ENCODE results near the gene TLR7.

TLR7 gene

DNA sequence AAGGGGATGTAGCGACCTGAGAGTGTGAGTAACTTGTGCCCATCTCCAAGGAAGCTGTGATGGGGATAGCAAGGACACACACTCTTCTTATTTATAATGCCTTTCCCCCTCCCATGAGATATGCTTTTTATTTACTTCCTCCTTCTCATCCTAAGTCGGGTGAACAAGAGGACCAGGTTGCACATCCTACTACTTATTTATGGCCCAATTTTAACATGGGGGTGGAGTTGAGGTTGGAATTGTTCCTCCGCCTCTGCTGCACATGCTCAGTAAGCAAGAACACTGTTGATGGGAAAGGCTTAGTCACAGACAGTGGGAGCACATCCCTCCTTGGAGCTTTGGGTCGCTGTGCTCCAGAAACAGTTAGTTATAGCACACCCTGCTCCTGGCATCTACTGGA is 24.3 kb downstream of the TLR7 start:
- ChIA-PET POLR2A (no interaction called here), CTCF (no interaction called here)
- TF ChIP-seq LEF1 (IDR thresholded peaks at IDR 0.05; ENCODE audit: borderline replicate concordance) (no peak), NFRKB (IDR thresholded peaks at IDR 0.05) (no peak), ARNT (IDR thresholded peaks at IDR 0.05) (no peak), ELF4 (IDR thresholded peaks at IDR 0.05) (no peak), CTBP1 (IDR thresholded peaks at IDR 0.05; ENCODE audit: borderline replicate concordance) (no peak)
- TF ChIP-seq, protein P1, sequence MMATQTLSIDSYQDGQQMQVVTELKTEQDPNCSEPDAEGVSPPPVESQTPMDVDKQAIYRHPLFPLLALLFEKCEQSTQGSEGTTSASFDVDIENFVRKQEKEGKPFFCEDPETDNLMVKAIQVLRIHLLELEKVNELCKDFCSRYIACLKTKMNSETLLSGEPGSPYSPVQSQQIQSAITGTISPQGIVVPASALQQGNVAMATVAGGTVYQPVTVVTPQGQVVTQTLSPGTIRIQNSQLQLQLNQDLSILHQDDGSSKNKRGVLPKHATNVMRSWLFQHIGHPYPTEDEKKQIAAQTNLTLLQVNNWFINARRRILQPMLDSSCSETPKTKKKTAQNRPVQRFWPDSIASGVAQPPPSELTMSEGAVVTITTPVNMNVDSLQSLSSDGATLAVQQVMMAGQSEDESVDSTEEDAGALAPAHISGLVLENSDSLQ (IDR thresholded peaks at IDR 0.05): no peak
- no peak for DNase-seq (ENCODE audit: extremely low spot score)

DNA sequence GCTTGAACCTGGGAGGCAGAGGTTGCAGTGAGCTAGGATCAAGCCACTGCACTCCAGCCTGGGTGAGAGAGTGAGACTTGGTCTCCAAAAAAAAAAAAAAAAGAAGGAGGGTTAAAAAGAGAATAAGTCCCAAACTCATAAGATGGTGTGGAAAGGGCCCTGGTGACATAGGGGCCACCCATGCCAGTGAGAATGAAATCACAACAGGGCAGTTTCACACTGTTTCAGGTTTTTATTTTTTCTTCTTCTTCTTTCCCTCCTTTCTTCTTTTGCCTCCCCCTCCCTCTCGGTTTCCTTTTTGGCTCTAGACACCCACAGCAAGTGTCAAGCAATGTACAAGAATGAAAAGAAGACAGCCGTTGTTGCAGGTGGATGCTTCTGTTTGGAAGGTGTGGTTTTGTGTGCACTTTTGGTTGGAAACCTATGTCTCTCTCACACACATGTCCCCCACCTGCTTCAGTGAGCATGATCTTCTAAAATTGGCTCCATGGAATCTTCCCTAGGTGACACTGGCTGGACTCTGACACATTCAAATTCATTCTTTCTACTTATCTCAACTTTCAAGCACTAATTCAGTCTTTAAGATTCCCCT is 25.1 kb downstream of the TLR7 start:
- CTCF ChIA-PET: interaction anchor here (2.6 kb wide), 1 partner anchor 78 kb away, joined by 9 read pairs; no protein-coding TSS in a partner anchor
- no peak for TF ChIP-seq L3MBTL2 (conservative IDR thresholded peaks at IDR 0.05)
- TF ChIP-seq BHLHE40 (IDR thresholded peaks at IDR 0.05; ENCODE audit: borderline replicate concordance): no peak
- POLR2A ChIA-PET: no interaction called here

DNA sequence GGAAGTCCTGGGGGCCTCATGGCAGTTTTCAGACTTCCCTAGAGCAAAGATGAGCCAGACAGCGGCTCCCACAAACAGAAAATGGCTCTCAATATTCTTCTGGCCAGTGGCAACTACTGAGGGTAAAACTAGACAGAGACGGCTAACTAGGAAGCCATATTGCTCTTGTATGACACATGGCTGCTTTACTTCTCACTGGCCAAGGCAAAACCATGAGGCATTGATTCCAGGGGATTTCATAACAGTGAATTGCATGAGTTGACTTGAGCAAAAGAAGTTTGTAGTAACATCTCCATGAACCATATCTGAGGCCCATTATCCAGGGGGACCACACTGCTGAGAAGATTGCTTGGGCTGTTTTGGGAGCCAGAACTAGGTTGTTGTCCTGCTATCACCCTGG is 25.8 kb downstream of the TLR7 start:
- ChIA-PET CTCF (interaction anchor here (2.6 kb wide), 1 partner anchor 78 kb away, joined by 9 read pairs; no protein-coding TSS in a partner anchor), POLR2A (no interaction called here)
- TF ChIP-seq CTBP1 (IDR thresholded peaks at IDR 0.05; ENCODE audit: borderline replicate concordance) (no peak), SUZ12 (IDR thresholded peaks at IDR 0.05) (no peak), LEF1 (IDR thresholded peaks at IDR 0.05; ENCODE audit: borderline replicate concordance) (no peak), BHLHE40 (IDR thresholded peaks at IDR 0.05; ENCODE audit: borderline replicate concordance) (no peak), TARDBP (IDR thresholded peaks at IDR 0.05) (no peak), FOXM1 (IDR thresholded peaks at IDR 0.05; ENCODE audit: borderline replicate concordance) (no peak), NFRKB (IDR thresholded peaks at IDR 0.05) (no peak), FOXK2 (IDR thresholded peaks at IDR 0.05) (no peak), FOXA1 (IDR thresholded peaks at IDR 0.05) (no peak), ZNF384 (IDR thresholded peaks at IDR 0.05) (no peak), ELF4 (IDR thresholded peaks at IDR 0.05) (no peak), SP1 (IDR thresholded peaks at IDR 0.05) (no peak), L3MBTL2 (conservative IDR thresholded peaks at IDR 0.05) (no peak), ARNT (IDR thresholded peaks at IDR 0.05) (no peak)
- TF ChIP-seq, protein P1 (IDR thresholded peaks at IDR 0.05): no peak
- no peak for DNase-seq (ENCODE audit: extremely low spot score)

More for the DNA sequence above, 25.1 kb downstream of the TLR7 start:
- no peak for DNase-seq (ENCODE audit: extremely low spot score)

DNA sequence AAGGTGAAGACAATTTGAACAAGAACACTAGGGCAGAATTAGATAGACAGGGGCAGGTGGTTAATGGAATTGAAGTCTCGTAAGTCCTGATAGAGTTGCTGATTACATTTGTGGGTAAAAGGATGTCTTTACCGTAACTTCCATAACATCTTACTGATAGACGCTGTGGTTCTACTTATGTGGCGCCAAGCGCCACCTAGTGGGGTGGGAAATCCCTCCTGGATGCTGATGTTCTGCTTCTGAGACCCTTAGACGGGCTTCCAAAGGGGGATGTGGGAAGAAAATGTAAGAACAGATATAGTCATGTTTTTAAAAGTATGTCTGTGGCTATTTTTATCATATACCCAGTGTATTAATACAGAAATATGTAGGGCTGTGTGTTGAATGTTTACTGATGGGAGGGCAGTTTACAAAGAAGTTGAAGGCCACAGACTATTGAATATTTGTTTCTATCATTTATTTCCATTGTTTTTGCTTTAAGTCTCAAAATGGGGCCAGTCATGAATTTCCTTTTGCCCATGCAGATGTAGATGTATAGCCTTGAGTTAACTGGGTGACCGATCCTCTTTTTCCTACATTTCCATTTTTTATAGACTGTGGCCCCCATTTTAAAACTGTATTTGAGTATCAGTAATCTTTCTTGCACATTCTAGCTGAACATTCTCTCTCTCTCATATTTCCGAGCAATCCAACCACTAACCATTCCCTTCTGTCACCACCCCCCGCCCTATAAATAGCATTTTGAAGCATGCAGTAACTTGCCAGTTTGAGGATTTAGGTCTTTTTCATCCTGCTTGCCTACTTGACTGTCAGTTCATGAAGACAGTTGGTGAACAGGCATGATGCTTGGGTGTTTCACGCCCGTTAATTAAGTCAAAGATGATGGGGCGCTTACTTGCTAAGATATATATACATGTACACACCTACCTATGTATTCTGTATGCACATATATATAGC is 27.5 kb downstream of the TLR7 start:
- peak; percentile 34 for DNase-seq (ENCODE audit: extremely low spot score)
- ChIA-PET POLR2A (no interaction called here), CTCF (interaction anchor here (2.6 kb wide), 1 partner anchor 80 kb away, joined by 9 read pairs; no protein-coding TSS in a partner anchor)
- TF ChIP-seq ELF4 (IDR thresholded peaks at IDR 0.05) (no peak), LEF1 (IDR thresholded peaks at IDR 0.05; ENCODE audit: borderline replicate concordance) (no peak), FOXK2 (IDR thresholded peaks at IDR 0.05) (no peak), FOXA1 (IDR thresholded peaks at IDR 0.05) (no peak)

DNA sequence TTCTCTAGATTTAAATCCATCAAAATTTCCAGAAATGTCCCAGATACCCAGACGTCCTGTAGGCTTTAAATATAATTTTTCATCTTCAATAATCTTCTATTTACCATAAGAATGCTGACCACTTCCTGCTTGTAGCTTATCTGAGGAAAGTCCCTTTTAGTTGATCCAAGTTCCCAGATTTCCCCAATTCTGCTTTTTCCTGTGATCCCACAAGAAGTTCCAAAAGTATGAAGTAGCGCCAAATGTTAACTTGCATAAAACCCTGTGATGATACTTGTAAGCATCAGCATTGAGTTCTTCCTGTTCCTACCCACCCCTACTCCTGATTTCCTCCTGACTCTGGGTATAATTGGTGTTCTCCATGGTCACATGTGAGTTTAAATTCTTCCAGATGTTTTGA is 29.0 kb downstream of the TLR7 start:
- DNase-seq (ENCODE audit: extremely low spot score): no peak
- ChIA-PET POLR2A (no interaction called here), CTCF (no interaction called here)
- TF ChIP-seq NFRKB (IDR thresholded peaks at IDR 0.05) (no peak), TARDBP (IDR thresholded peaks at IDR 0.05) (no peak), ZNF384 (IDR thresholded peaks at IDR 0.05) (no peak), SUZ12 (IDR thresholded peaks at IDR 0.05) (no peak), FOXK2 (IDR thresholded peaks at IDR 0.05) (no peak), HDGF (IDR thresholded peaks at IDR 0.05; ENCODE audit: borderline replicate concordance) (no peak), ELF4 (IDR thresholded peaks at IDR 0.05) (no peak), LEF1 (IDR thresholded peaks at IDR 0.05; ENCODE audit: borderline replicate concordance) (no peak), CTBP1 (IDR thresholded peaks at IDR 0.05; ENCODE audit: borderline replicate concordance) (no peak), SP1 (IDR thresholded peaks at IDR 0.05) (no peak), BHLHE40 (IDR thresholded peaks at IDR 0.05; ENCODE audit: borderline replicate concordance) (no peak), FOXA1 (IDR thresholded peaks at IDR 0.05) (no peak), ARNT (IDR thresholded peaks at IDR 0.05) (no peak), L3MBTL2 (conservative IDR thresholded peaks at IDR 0.05) (no peak), FOXM1 (IDR thresholded peaks at IDR 0.05; ENCODE audit: borderline replicate concordance) (no peak)
- TF ChIP-seq, protein P1 (IDR thresholded peaks at IDR 0.05): no peak

DNA sequence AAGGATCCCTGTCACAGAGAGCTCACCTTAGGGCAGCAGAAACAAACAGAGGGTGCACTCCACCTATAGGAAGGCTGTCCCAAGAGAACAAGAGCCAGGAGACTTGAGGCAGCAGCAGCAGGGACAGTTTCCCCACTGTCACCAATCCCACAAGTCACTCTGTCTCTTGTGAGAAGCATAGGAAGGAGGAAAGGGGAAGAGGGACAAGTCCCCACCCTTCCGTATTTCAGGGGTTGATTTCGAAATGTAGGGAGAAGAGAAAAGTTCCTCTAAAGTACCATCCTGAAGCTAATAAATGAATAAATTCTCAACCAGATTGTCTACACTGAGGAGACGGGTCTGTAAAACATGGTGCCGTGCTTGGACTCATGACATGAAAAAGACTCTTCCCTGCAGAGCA is 30.1 kb downstream of the TLR7 start:
- DNase-seq (ENCODE audit: extremely low spot score): no peak
- ChIA-PET POLR2A (no interaction called here), CTCF (interaction anchor here (0.9 kb wide), 1 partner anchor 82 kb away, joined by 3 read pairs; no protein-coding TSS in a partner anchor)
- TF ChIP-seq FOXM1 (IDR thresholded peaks at IDR 0.05; ENCODE audit: borderline replicate concordance): no peak
- no peak for TF ChIP-seq FOXK2 (IDR thresholded peaks at IDR 0.05)
- no peak for TF ChIP-seq FOXA1 (IDR thresholded peaks at IDR 0.05)
- TF ChIP-seq ELF4 (IDR thresholded peaks at IDR 0.05): no peak
- no peak for TF ChIP-seq ZNF384 (IDR thresholded peaks at IDR 0.05)
- TF ChIP-seq CTBP1 (IDR thresholded peaks at IDR 0.05; ENCODE audit: borderline replicate concordance): no peak
- TF ChIP-seq TARDBP (IDR thresholded peaks at IDR 0.05): no peak
- TF ChIP-seq NFRKB (IDR thresholded peaks at IDR 0.05): no peak
